Psoas muscle (tissue), 8 donors: ENCODE data around the gene TPD52L2. TPM values are rescaled to one million over a fixed set of nuclear protein-coding genes. Genes with fewer than 3 reads are reported as not detected.
"Not testable (repeated sequence)": the region's sequence is repeated elsewhere in the genome, so short reads cannot be mapped to it uniquely, and the experiment has no call there.

Experiments
- ATAC-seq, 4 donors: fragments of 200-7000 bp; cut with Tn5 transposase; one replicate each; pipeline ENCODE4 v1.9.1; 2020; ENCODE audit warnings: moderate library complexity in 3 of 4, mild to moderate bottlenecking in 2 of 4
- DNase-seq, 2 donors: peaks; one replicate each; pipeline ENCODE4 v3.0.0-alpha.2; 2020
- H3K27ac ChIP-seq: fragments of 200-600 bp; one replicate; pipeline ENCODE4 v1.8.0; 2022
- H3K27me3 ChIP-seq, 3 donors: fragments of 200-600 bp in 1 of 3; one replicate each; pipeline versions ENCODE4 v1.6.1 to v1.8.0; 2013 to 2022; ENCODE audit warnings: low read length in 2 of 3, mild to moderate bottlenecking in 2 of 3, moderate library complexity in 1 of 3; ENCODE audit not compliant: insufficient read depth in 3 of 3
- H3K36me3 ChIP-seq, 2 donors: fragments of 200-600 bp in 1 of 2; one replicate each; pipeline versions ENCODE4 v1.6.1 to v1.8.0; 2013 to 2022; ENCODE audit warnings: low read depth in 1 of 2, mild to moderate bottlenecking in 1 of 2, moderate library complexity in 1 of 2; ENCODE audit not compliant: insufficient read depth in 1 of 2
- H3K4me1 ChIP-seq: fragments of 200-600 bp; one replicate; pipeline ENCODE4 v1.8.0; 2022
- H3K4me3 ChIP-seq: fragments of 200-600 bp; one replicate; pipeline ENCODE4 v1.8.0; 2022; ENCODE audit warnings: mild to moderate bottlenecking
- H3K9me3 ChIP-seq: fragments of 200-600 bp; one replicate; pipeline ENCODE4 v1.8.0; 2022
- WGBS, 3 donors: extraction: QIAGEN DNeasy Blood & Tissue Kit; methylation state at CpG; one replicate each; pipeline versions ENCODE4 v1.1.6 to v1.1.7; 2013; 5-methylcytosine and 5-hydroxymethylcytosine counted together
- intact Hi-C, 2 donors: fragments of 100-400 bp; cut with DNase I; formaldehyde crosslinking; loops; one replicate each; pipeline versions ENCODE4 v1.11.0 to v1.14.2; 2022
- polyA plus RNA-seq, 3 donors: library from polyadenylated mRNA; stranded (reverse); fragments of 200-250 nt; gene quantifications; one replicate each; pipeline ENCODE4 v1.2.3, GENCODE V29; 2013
- total RNA-seq, 4 donors: library from RNA; stranded (reverse); fragmentation: NEBNext Ultra II Directional in 2 of 4; extraction: Animal tissue kit (Norgen Biotek cat#: 25700) in 2 of 4; gene quantifications; one replicate each; pipeline versions ENCODE4 v1.2.1 to v1.2.4, GENCODE V29; 2021 to 2023
- TF ChIP-seq, protein P1 (sequence below): fragments of 200-600 bp; IDR thresholded peaks from one replicate; pipeline ENCODE4 v1.8.0; 2022; ENCODE audit warnings: antibody characterized with exemption
- donor health status: healthy with polysubstance abuse.
- donor health status: DM: no; HTN: no; CAD: no; lungs with moderate emphysema.
- donor health status: Bipolar disorder and iron deficiency.
- donor health status: healthy.
- donor health status: DM: yes; HTN: yes; CAD: no.
- donor health status: DM: no; HTN: no; CAD: no.
- donor health status: DM: no; HTN: no; CAD: no.
- donor health status: DM: yes; HTN: yes; CAD: no.

Gene TPD52L2
- total and polyA plus RNA-seq, 7 donors = 40.7 to 152 (median 55.8) TPM

DNA sequence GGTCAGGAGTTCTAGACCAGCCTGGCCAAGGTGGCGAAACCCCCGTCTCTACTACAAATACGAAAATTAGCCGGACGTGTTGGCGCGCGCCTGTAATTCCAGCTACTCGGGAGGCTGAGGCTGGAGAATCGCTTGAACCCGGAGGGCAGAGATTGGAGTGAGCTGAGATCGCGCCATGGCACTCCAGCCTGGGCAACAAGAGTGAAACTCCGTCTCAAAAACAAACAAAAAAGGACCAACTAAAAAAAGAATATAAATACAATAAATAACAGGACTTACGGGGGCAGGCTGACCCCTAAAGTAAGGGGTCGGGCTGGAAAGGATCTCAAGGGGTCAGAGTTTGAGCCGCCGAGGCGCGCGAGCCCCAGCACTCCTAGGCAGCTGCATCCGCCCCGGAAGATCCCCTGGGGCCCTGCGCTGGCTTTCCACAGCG is 509 bp upstream of the TPD52L2 start:
- peaks cover 3 to 26% of the 10 kb centered on the region in 2 donors for H3K36me3 ChIP-seq
- H3K27me3 ChIP-seq = no peaks in the 10 kb centered on the region
- WGBS, 3 donors = 1% methylated on average over 25 of the region's 25 CpGs
- TF ChIP-seq, protein P1, sequence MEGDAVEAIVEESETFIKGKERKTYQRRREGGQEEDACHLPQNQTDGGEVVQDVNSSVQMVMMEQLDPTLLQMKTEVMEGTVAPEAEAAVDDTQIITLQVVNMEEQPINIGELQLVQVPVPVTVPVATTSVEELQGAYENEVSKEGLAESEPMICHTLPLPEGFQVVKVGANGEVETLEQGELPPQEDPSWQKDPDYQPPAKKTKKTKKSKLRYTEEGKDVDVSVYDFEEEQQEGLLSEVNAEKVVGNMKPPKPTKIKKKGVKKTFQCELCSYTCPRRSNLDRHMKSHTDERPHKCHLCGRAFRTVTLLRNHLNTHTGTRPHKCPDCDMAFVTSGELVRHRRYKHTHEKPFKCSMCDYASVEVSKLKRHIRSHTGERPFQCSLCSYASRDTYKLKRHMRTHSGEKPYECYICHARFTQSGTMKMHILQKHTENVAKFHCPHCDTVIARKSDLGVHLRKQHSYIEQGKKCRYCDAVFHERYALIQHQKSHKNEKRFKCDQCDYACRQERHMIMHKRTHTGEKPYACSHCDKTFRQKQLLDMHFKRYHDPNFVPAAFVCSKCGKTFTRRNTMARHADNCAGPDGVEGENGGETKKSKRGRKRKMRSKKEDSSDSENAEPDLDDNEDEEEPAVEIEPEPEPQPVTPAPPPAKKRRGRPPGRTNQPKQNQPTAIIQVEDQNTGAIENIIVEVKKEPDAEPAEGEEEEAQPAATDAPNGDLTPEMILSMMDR = peak; percentile 3
- H3K9me3 ChIP-seq = no peaks in the 10 kb centered on the region
- peaks cover 14% of the 10 kb centered on the region for H3K4me1 ChIP-seq
- ATAC-seq (no peak), DNase-seq (no peak)
- intact Hi-C loops = loop anchor here in 1 of 2 donors (1.0 kb wide), 1 partner anchor 78 kb away; no protein-coding TSS in a partner anchor
- H3K27ac ChIP-seq = peak overlapping the region; percentile 96
- H3K4me3 ChIP-seq = peak overlapping the region; percentile 99

DNA sequence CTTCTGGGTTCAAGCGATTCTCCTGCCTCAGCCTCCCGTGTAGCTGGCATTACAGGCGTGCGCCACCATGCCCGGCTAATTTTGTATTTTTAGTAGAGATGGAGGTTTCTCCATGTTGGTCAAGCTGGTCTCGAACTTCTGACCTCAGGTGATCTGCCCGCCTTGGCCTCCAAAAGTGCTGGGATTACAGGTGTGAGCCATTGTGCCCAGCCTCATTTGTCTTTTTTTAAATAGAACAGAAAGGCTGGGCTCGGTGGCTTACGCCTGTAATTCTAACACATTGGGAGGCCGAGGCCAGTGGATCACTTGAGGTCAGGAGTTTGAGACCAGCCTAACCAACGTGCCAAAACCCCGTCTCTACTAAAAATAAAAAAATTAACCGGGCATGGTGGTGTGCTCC is 2.0 kb downstream of the TPD52L2 start:
- H3K4me3 ChIP-seq, H3K27ac ChIP-seq, H3K9me3 ChIP-seq, H3K27me3 ChIP-seq, ATAC-seq, DNase-seq, intact Hi-C loops: not testable (repeated sequence)
- Histone ChIP-seq H3K4me1 (peaks cover 14% of the 10 kb centered on the region), H3K36me3 (peaks cover 0 to 49% of the 10 kb centered on the region in 2 donors)
- WGBS, 3 donors = 91 to 94% (median 94%) methylated on average over 13 of the region's 13 CpGs

GRCh38 chr20:63868264-63868663 is 3.2 kb downstream of the TPD52L2 start:
- H3K4me1 ChIP-seq = peaks cover 14% of the 10 kb centered on the region
- DNase-seq (no peak), ATAC-seq (no peak)
- intact Hi-C loops = no loop called here
- no peaks in the 10 kb centered on the region for H3K9me3 ChIP-seq
- whole genome bisulfite sequencing, 3 donors = 91 to 93% (median 91%) methylated on average over 5 of the region's 5 CpGs
- TF ChIP-seq, protein P1 = no peak
- no peak overlapping the region for H3K4me3 ChIP-seq
- H3K27me3 ChIP-seq = no peaks in the 10 kb centered on the region
- no peak overlapping the region for H3K27ac ChIP-seq
- peaks cover 0 to 55% of the 10 kb centered on the region in 2 donors for H3K36me3 ChIP-seq

DNA sequence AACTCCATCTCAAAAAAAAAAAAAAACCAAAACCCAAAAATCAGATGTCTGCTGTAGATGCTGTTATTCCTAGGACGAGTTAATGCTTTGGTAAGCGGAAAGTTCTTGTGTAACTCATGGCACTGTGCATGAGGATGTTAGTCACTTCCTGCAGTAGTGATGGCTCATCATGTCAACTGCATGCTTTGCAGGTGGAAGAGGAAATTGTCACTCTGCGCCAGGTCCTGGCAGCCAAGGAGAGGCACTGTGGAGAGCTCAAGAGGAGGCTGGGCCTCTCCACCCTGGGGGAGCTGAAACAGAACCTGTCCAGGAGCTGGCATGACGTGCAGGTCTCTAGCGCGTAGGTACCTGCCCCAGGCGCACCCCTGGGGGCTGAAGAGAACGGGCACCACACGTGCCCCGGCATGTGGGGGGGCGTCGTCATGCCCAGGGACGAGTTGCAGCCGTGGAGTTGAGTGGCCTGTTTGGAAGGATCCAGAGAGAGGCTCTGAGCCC is 8.5 kb downstream of the TPD52L2 start:
- H3K4me3 ChIP-seq = no peak overlapping the region
- WGBS, 3 donors = 75 to 86% (median 77%) methylated on average over 14 of the region's 14 CpGs
- ATAC-seq = peak; percentile 33 to 57 (median 43)
- TF ChIP-seq, protein P1 = no peak
- peaks cover 0 to 87% of the 10 kb centered on the region in 2 donors for H3K36me3 ChIP-seq
- no peaks in the 10 kb centered on the region for H3K27me3 ChIP-seq
- H3K4me1 ChIP-seq = peaks cover 9% of the 10 kb centered on the region
- H3K9me3 ChIP-seq = no peaks in the 10 kb centered on the region
- DNase-seq = peak in 1 of 2 donors; percentile 43
- intact Hi-C loops = no loop called here
- H3K27ac ChIP-seq = peak overlapping the region; percentile 66

DNA sequence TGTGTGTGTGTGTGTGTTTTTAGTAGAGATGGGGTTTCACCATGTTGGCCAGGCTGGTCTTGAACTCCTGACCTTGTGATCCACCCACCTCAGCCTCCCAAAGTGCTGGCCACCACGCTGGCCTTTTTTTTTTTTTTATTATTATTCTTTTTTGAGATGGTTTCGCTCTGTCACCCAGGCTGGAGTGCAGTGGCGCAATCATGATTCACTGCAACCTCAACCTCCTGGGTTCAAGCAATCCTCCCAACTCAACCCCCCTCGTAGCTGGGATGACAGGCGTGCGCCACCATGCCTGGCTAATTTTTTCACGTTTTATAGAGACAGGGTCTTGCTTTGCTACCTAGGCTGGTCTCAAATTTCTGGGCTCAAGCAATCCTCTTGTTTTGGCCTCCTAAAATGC is 9.2 kb downstream of the TPD52L2 start:
- H3K9me3 ChIP-seq, ATAC-seq, H3K27me3 ChIP-seq, H3K4me3 ChIP-seq, intact Hi-C loops, H3K27ac ChIP-seq: not testable (repeated sequence)
- Histone ChIP-seq H3K4me1 (peaks cover 12% of the 10 kb centered on the region), H3K36me3 (peaks cover 0 to 80% of the 10 kb centered on the region in 2 donors)
- 89 to 96% (median 91%) methylated on average over 7 of the region's 7 CpGs for WGBS, 3 donors
- peak in 1 of 2 donors; percentile 13 for DNase-seq
